Measurements from ENCODE around the gene KRTAP1-1.
"Not testable (repeated sequence)": the region's sequence is repeated elsewhere in the genome, so short reads cannot be mapped to it uniquely, and the experiment has no call there.

The KRTAP1-1 gene

DNA sequence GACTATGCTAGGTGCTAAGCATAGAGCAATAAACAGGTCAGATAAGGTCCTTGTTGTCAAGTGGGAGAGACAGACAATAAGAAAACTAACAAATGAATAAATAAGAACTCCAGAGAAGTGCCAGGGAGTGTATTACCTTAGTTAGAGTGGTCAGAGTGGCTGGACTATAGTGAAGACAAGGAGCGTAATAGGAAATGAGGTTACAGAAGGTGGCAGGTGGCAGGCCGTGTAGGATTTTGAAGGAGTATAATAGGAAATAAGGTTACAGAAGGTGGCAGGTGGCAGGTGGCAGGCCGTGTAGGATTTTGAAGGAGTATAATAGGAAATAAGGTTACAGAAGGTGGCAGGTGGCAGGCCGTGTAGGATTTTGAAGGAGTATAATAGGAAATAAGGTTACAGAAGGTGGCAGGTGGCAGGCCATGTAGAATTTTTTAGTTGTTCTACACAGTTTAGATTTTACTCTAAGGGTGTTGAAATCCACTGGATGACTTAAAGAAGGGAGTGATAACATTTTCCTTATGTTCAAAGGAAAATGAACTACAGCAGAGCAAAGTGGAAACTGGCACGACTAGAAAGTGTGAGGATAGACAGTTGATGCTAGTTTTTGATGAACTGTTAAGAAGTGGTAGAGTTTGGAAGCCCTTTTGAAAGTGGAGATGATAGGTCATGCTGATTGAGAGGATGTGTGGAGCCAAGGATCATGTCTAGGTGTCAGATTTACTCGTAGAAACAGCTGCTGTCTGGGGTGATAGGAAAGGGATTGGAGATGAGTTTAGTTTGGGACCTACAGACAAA, 28.7 kb downstream of the KRTAP1-1 start:
- DNase-seq (ENCODE audit: low read depth), result no peak

DNA sequence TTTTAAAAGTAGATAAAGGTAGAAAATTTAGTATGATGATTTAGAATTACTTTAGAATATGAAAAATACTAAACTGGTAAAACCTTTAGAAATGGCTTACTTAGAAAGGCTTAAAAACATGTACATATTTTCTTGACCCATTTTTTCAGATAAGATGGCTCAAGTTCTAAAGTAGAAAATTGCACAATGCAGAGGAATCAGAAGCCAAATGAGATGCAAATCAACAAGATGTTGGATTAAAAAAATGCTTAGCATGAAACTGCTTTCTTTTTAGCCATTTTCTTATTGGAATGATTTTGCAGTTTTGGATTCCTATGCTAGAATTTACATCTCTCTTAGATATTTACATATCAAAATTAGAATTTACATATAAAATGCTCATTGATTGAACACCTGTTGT, 30.8 kb downstream of the KRTAP1-1 start:
- no peak for DNase-seq (ENCODE audit: low read depth)

DNA sequence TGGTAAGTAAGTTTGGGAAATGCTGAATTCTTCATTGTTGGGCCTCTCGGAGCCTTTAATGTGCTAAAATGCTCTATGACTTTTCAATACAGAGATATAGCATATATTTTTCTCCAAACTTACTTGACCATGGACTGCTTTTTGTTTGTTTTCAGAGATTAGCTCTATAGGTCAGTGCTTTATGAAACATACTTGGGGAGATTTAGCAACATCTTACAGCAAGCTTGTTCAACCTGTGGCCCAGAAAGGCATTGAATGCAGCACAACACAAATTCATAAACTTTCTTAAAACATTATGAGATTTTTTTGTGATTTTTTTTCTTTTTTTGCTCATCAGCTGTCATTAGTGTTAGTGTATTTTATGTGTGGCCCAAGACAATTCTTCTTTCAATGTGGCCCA, 31.3 kb downstream of the KRTAP1-1 start:
- DNase-seq (ENCODE audit: low read depth), result no peak

DNA sequence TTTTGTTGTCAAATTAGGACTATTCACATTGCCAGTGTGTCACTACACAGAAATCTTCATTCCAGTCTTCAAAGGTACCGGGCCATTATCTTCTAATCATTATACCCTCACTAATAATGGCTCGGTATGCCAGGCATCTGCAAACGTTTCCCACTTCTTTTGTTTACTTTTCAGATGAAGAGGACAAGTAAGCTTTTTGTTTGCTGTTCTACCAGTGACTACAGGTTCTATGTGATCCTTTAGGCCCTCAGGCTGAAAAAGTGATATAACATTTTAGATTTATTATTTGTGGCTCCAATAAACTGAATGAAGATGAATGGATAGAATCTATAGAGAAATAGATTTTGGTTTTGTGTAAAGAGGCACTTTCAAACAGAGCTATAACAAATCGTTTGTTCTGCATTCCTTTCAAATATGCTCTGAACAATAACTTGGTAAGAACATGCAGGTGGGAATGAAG, 31.9 kb downstream of the KRTAP1-1 start:
- no peak for DNase-seq (ENCODE audit: low read depth)

DNA sequence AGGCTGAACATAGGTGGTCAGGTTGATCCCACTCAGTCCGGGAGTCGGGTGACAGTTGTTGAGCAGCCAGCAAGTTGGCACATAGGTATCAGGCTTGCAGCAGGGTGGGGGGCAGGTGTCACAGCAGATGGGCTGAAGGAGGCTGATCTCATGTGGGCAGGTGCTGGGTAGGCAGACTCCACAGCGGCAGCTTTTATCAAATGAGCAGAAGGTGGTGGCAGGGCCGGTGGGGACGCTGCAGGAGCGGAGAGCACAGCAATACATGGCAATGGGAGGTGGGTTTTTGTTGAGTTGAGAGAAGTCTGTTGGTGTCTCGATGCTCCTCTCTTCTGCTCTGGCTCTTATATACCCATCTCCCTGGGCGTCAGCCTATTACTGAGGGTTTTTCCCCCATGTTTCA, 32.4 kb downstream of the KRTAP1-1 start, which contains the start of gene KRTAP3-1:
TSS of gene KRTAP3-1 (minus strand) at position 318 of the 400 bp plus-strand sequence. CDS start at position 264, 54 bp downstream.
- DNase-seq (ENCODE audit: low read depth), result no peak

DNA sequence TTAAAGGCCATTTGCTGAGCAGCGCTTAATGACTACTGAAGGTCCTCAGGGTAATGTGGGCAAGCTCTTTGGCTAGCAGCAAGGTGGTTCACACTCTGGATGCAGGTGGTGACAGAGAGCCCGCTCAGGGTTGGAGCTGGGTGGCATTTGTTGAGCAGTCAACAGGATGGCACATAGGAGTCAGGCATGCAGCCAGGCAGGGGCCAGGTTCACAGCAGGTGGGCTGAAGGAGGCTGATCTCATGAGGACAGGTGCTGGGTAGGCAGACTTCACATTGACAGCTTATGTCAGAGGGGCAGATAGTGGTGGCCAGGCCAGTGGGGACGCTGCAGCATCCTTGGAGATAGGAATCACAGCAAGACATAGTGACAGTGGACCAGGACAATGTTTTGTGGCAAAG, 36.9 kb downstream of the KRTAP1-1 start:
- no peak for DNase-seq (ENCODE audit: low read depth)

DNA sequence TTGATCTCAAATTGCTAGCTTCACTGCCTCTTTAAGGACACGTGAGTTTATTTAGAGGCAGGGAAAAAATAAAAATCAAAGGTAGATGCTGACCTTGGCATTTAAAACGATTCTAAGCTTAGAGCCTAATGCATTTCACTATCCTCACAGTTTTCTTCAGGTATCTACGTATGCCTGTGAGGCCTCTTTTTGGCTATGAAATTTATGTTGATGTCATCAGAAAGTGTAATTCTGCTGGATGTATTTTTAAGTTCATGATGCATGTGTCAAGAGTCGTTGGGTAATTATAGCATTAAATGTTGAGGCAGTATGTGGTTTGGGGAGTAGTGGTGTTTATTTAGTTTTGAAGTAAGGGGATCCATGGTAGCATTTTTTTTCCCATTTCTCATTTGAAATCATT, 37.3 kb downstream of the KRTAP1-1 start:
- DNase-seq (ENCODE audit: low read depth), result no peak

DNA sequence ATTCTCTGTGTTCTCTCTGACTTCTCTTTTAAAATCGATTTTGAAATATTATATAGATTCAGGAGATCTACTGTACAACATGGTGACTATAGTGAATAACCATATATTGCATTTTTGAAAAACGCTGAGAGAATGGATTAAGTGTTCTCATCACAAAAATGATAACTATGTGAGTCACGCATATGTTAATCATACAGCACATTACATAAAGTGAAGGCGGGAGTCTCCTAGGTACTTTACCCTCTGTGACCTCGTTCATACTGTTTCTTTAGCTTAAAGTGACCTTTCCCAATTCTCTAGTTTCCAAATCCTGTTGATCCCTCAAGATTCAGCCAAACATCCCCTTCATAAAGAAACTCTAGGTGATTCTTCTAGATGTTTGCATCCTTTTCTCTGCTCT, 38.4 kb downstream of the KRTAP1-1 start:
- no peak for DNase-seq (ENCODE audit: low read depth)

DNA sequence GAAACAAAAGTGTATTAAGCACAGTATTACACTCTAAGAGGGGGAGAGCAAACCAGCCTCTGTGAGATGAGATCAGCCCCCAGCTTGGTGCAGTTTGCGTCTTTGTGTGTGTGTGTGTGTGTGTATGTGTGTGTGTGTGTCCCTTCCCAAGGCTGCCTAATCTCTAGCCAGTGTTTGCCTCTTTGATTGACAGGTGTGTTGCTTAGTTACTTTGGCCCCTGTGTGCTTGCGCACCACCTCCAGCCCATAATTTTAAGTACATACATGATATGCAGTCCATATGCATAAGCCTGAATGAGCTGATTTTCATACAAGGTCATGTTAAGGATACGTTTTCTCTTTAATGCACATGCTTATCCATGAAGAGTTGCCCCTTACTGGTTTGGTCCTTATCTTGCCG, 39.5 kb downstream of the KRTAP1-1 start:
- DNase-seq (ENCODE audit: low read depth), result no peak

DNA sequence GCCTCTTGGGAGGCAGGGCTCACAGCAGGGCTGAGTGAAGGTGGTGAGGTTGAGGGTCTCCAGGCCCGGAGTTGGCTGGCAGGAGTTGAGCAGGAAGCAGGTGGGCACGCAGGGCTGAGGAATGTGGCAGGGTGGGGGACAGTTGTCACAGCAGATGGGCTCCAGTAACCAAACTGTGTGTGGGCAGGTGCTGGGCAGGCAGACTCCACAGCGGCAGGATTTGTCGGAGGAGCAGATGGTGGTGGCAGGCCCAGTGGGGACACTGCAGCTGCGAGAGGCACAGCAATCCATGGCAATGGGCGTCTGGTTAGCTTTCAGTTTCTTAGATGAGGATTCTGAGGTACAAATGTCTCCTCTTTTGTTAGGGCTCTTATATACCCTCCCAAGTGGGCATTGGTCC, 41.7 kb downstream of the KRTAP1-1 start, which contains the start of gene KRTAP3-2:
TSS of gene KRTAP3-2 (minus strand) at position 344 of the 400 bp plus-strand sequence. CDS start at position 291, 53 bp downstream.
- DNase-seq (ENCODE audit: low read depth), result not testable (repeated sequence)

DNA sequence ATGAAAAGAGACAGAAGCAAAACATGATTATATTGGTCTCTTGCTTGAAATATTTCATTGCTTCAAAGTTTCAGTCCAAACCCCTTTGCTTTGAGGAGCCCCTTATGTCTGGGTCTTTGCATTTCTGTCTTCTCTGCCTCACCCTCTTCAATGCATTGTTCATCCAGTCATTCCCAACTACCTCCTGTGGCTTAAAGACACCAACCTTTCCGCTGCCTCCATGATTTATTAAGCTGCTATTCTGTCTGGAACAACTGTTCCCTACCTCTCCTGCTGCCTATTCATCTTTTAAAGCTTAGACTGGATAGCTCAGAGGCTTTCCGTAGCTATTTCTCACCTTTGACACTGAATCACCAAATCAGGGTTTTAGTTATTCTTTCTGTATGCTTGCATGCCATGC, 43.9 kb downstream of the KRTAP1-1 start:
- DNase-seq (ENCODE audit: low read depth), result no peak

DNA sequence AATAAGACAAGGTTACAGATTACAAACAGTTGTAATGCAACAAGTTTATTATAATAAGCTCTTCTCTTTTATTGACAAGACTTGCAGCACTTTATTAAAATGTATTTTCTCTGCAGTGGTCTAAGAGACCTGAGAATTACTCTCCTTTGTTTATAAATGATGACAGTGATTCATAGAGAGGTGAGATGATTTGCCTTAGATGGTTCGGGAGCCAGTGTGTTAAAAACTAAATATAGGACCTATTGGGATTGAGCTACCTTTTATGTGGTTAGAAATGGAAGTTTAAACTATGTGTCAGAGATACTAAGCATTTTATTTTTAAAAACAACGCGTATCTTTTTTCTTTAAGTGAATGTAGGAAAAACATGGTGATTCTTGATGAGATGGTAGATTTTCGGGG, 44.4 kb downstream of the KRTAP1-1 start:
- DNase-seq (ENCODE audit: low read depth), result no peak

DNA sequence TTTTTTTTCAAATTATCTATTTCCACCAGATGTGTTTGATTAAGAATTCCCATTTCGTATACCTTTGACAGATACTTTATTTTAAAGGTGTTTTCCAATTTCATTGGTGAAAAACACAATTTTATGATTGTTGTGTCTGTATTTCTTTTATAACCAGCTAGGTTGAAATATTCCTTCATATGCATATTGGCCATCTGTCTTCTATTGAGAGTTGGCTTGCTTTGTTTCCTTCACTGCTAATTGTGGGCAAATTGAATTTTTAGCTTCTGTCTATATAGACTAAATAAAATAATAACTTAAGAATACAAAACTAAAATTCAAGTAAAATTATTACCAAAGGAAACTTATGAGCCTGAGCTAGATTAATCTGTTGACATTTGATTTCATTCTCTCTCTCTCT, 46.1 kb downstream of the KRTAP1-1 start:
- DNase-seq (ENCODE audit: low read depth), result no peak

DNA sequence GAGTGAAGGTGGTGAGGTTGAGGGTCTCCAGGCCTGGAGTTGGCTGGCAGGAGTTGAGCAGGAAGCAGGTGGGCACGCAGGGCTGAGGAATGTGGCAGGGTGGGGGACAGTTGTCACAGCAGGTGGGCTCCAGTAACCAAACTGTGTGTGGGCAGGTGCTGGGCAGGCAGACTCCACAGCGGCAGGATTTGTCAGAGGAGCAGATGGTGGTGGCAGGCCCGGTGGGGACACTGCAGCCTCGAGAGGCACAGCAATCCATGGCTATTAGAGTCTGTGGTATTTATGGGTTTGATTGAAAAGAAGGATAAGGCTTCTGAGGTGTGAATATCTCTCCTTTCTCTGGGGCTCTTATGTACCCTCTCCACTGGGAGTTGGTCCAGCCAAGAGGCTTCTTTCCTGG, 47.4 kb downstream of the KRTAP1-1 start, which contains the start of gene KRTAP3-3:
TSS of gene KRTAP3-3 (minus strand) at position 326 of the 400 bp plus-strand sequence. CDS start at position 259, 67 bp downstream.
- no peak for DNase-seq (ENCODE audit: low read depth)

DNA sequence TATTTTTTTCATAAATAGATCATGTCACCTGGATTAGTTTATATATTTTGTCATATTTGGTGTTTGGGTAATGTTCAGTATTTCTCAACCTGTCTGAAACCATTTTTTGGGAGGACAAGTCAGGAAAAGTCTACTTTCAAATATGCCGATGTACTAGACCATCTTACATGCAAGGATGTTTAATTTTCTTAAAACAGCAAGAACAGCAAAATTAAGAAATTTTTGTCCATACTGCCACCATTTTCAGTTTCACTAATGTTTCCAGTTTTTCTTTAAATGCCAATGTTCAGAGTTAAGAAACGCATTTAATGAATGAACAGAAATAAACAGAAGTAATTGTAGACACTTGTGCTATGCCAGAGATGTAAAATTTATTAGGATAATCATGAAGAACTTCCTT, 48.2 kb downstream of the KRTAP1-1 start:
- DNase-seq (ENCODE audit: low read depth), result no peak

DNA sequence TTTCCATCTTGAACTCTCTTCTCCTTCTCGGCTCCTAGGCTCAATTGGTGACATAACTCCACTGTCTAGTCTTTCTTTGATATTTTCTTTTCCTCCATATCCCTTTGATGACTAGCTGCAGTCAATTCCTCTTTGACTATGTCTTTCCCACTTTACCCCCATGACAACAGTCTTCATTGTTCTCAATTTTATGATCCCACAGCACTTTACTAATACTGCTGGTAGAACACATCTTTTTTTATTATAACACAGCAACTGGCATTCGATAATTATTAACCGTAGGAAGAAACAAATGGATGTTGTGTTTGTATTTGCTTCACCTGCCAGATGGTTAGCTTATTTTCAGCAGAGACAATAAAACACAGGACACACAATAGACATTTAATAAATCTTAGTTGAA, 48.6 kb downstream of the KRTAP1-1 start:
- no peak for DNase-seq (ENCODE audit: low read depth)
